GM06990 (cell line): ENCODE results near the gene SYNGR1.

Experiments
- DNase-seq: peaks from one replicate; pipeline ENCODE4 v3.0.0-alpha.2; 2011; ENCODE audit not compliant: insufficient read length; ENCODE audit errors: extremely low read depth
- H3K27me3 ChIP-seq: replicated peaks from 2 replicates; pipeline ENCODE4 v1.6.0; 2011; ENCODE audit warnings: low read length; ENCODE audit not compliant: control insufficient read depth, insufficient read depth
- H3K36me3 ChIP-seq: 2 replicates; pipeline ENCODE4 v1.5.1; 2011; ENCODE audit warnings: low read length; ENCODE audit not compliant: control insufficient read depth, insufficient read depth
- H3K4me3 ChIP-seq: replicated peaks from 2 replicates; pipeline ENCODE4 v1.5.1; 2011; ENCODE audit warnings: low read depth, mild to moderate bottlenecking, control low read depth, low read length
- TF ChIP-seq, protein P1 (sequence below): IDR thresholded peaks from 2 replicates; pipeline ENCODE4 v1.5.1; 2011; ENCODE audit warnings: low read length, control low read depth, mild to moderate bottlenecking, inconsistent platforms; ENCODE audit not compliant: insufficient read depth, poor library complexity, severe bottlenecking

Gene SYNGR1

GRCh38 chr22:39384750-39385480 lies 35.1 kb downstream of the SYNGR1 start:
- Histone ChIP-seq H3K27me3 (no peaks in the 10 kb centered on the region), H3K4me3 (no peak overlapping the region), H3K36me3 (no peaks in the 10 kb centered on the region)
- TF ChIP-seq, protein P1, sequence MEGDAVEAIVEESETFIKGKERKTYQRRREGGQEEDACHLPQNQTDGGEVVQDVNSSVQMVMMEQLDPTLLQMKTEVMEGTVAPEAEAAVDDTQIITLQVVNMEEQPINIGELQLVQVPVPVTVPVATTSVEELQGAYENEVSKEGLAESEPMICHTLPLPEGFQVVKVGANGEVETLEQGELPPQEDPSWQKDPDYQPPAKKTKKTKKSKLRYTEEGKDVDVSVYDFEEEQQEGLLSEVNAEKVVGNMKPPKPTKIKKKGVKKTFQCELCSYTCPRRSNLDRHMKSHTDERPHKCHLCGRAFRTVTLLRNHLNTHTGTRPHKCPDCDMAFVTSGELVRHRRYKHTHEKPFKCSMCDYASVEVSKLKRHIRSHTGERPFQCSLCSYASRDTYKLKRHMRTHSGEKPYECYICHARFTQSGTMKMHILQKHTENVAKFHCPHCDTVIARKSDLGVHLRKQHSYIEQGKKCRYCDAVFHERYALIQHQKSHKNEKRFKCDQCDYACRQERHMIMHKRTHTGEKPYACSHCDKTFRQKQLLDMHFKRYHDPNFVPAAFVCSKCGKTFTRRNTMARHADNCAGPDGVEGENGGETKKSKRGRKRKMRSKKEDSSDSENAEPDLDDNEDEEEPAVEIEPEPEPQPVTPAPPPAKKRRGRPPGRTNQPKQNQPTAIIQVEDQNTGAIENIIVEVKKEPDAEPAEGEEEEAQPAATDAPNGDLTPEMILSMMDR: peak; percentile 34
- DNase-seq: no peak

GRCh38 chr22:39388261-39389011 lies 38.6 kb downstream of the SYNGR1 start:
- Histone ChIP-seq H3K4me3 (peak overlapping the region; percentile 64), H3K36me3 (no peaks in the 10 kb centered on the region), H3K27me3 (no peaks in the 10 kb centered on the region)
- DNase-seq: peak; percentile 80
- TF ChIP-seq, protein P1: no peak

GRCh38 chr22:39389420-39389819 lies 39.6 kb downstream of the SYNGR1 start:
- Histone ChIP-seq H3K36me3 (no peaks in the 10 kb centered on the region), H3K27me3 (no peaks in the 10 kb centered on the region), H3K4me3 (no peak overlapping the region)
- TF ChIP-seq, protein P1: no peak
- DNase-seq: no peak

DNA sequence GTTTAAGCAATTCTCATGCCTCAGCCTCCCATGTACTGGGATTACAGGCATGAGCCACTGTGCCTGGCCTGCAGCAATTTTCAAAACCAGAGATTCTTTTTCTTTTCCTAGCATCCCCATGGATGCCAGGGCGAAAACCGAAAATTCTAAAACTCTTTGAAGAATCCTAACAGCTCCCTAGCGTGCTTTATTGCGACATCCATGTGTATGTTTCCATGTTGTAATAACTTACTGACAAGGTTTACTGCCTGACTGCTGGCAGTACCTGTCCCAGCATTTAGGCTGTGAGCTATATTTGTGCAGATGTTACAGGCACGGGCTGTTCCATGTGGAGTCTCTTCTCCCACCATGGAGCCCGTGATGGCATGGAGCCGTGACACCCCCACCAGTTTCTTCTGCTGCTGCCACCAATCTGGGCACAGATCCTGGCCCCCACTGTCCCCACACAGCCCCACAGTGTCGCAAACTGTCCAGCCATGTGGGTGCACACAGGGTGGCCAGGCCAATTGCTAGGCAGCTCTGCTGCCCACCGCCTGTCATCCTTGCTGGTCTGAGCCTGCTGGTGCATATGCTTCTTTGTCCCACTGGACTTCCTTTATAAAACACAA lies 42.7 kb downstream of the SYNGR1 start:
- TF ChIP-seq, protein P1: no peak
- no peak overlapping the region for H3K4me3 ChIP-seq
- DNase-seq: no peak
- no peaks in the 10 kb centered on the region for H3K27me3 ChIP-seq
- no peaks in the 10 kb centered on the region for H3K36me3 ChIP-seq

DNA sequence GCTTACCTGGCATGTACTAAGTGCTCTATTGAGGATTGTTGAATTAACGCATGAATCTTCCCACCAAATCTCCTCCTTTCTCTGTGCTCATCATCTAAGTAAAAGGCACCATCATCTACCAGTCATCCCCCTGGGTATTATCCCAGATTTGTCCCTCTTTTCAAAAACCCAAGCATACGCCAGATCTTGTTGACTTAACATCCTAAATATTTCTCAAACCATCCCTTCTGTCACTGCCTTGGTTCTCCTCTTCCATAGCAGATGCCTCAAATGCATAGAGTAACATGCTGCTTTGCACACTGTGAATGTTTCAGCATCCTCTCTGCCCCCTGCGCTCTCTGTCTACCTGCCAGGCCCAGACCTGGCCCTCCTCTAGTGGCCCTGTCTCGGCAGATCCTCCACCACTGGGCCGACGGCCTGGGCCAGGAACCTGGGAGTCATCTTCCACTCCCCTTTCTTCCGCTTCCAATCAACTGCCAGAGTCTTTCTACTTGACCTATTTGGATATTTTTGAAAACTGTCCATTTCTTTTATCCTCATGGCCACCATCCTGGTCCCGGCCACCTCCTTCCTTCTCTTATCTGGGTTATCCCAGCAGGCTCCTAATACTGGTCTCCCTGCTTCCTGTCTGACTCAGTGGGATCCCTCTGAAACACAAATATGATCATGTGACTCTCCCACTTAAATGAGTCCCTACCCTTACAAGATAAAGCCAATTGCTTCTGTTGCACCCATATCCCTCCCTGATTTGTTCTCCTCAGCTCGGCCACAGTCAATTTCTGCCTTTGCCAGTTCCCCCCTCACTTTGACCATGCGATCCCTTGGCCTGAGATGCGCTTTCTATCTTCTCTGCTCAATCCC lies 46.4 kb downstream of the SYNGR1 start:
- Histone ChIP-seq H3K4me3 (no peak overlapping the region), H3K36me3 (no peaks in the 10 kb centered on the region), H3K27me3 (no peaks in the 10 kb centered on the region)
- DNase-seq: no peak
- TF ChIP-seq, protein P1: no peak
